Measurements from ENCODE around the gene OR2C1. TPM values are rescaled to one million over a fixed set of nuclear protein-coding genes. Genes with fewer than 3 reads are reported as not detected.

The OR2C1 gene
- total RNA-seq, 1 experiment from 2014 or later, result not detected

- POLR2A ChIA-PET, result no interaction called here
- in situ Hi-C loops (cut with HindIII; ENCODE audit: low pct_unique_long_range_greater_than_20kb, low sequenced_read_pairs), result no loop called here
- H3K9me3 ChIP-seq (ENCODE audit: control insufficient read depth, insufficient read depth, low read depth, low read length), result peaks cover 56% of the 10 kb centered on the region
Measured at GRCh38 chr16:3311496-3311895, 44.2 kb upstream of the OR2C1 start.

GRCh38 chr16:3317315-3317999, 38.2 kb upstream of the OR2C1 start:
- H3K36me3 ChIP-seq (ENCODE audit: control insufficient read depth, insufficient read depth, low read length), result 0 out of 2 replicates have a peak, but pooled peaks cover 3% of the 10 kb centered on the region
- intact Hi-C loops (cut with micrococcal nuclease; ENCODE audit: unreplicated experiment), result no loop called here
- CTCF ChIA-PET, result no interaction called here
- no peaks in the 10 kb centered on the region for H3K4me1 ChIP-seq (ENCODE audit: control insufficient read depth, insufficient read depth, low read length)
- no peaks in the 10 kb centered on the region for H3K27me3 ChIP-seq (ENCODE audit: control insufficient read depth, insufficient read depth, low read length)
- peaks cover 58% of the 10 kb centered on the region for H3K9me3 ChIP-seq (ENCODE audit: control insufficient read depth, insufficient read depth, low read depth, low read length)
- no peak overlapping the region for H3K4me3 ChIP-seq (ENCODE audit: low read depth in 2 of 2, low read length in 2 of 2)
- H3K27ac ChIP-seq (ENCODE audit: low read length), result no peak overlapping the region
- ATAC-seq, result no peak
- DNase-seq (ENCODE audit: low read depth, low spot score), result no peak
- POLR2A ChIA-PET, result no interaction called here
- BruUV-seq (replicated peaks), result TSS peak; percentile 61
- in situ Hi-C loops (cut with HindIII; ENCODE audit: low pct_unique_long_range_greater_than_20kb, low sequenced_read_pairs), result no loop called here
- TF ChIP-seq CTCF (IDR thresholded peaks at IDR 0.05) (no peak), SIN3A (IDR thresholded peaks at IDR 0.05; ENCODE audit: borderline replicate concordance, insufficient read depth, low read depth, low read length) (no peak)

More at GRCh38 chr16:3311496-3311895, 44.2 kb upstream of the OR2C1 start:
- intact Hi-C loops (cut with micrococcal nuclease; ENCODE audit: unreplicated experiment), result no loop called here
- no TSS peak for BruUV-seq (replicated peaks)
- H3K4me1 ChIP-seq (ENCODE audit: control insufficient read depth, insufficient read depth, low read length), result no peaks in the 10 kb centered on the region
- TF ChIP-seq REST (IDR thresholded peaks at IDR 0.05; ENCODE audit: insufficient read depth in 1 of 2, low read depth in 2 of 2, low read length in 1 of 2), result no peak
- TF ChIP-seq SIN3A (IDR thresholded peaks at IDR 0.05; ENCODE audit: borderline replicate concordance, insufficient read depth, low read depth, low read length), result no peak
- no peak for TF ChIP-seq CTCF (IDR thresholded peaks at IDR 0.05)
- no peak overlapping the region for H3K4me3 ChIP-seq (ENCODE audit: low read depth in 2 of 2, low read length in 2 of 2)
- CTCF ChIA-PET, result no interaction called here
- no peak overlapping the region for H3K27ac ChIP-seq (ENCODE audit: low read length)
- ATAC-seq, result no peak
- no peak for DNase-seq (ENCODE audit: low read depth, low spot score)
- no peaks in the 10 kb centered on the region for H3K36me3 ChIP-seq (ENCODE audit: control insufficient read depth, insufficient read depth, low read length)
- H3K27me3 ChIP-seq (ENCODE audit: control insufficient read depth, insufficient read depth, low read length), result no peaks in the 10 kb centered on the region

- Histone ChIP-seq H3K9me3 (ENCODE audit: control insufficient read depth, insufficient read depth, low read depth, low read length) (peaks cover 36% of the 10 kb centered on the region), H3K27ac (ENCODE audit: low read length) (no peak overlapping the region), H3K36me3 (ENCODE audit: control insufficient read depth, insufficient read depth, low read length) (0 out of 2 replicates have a peak, but pooled peaks cover under 1% of the 10 kb centered on the region), H3K27me3 (ENCODE audit: control insufficient read depth, insufficient read depth, low read length) (no peaks in the 10 kb centered on the region), H3K4me1 (ENCODE audit: control insufficient read depth, insufficient read depth, low read length) (no peaks in the 10 kb centered on the region), H3K4me3 (ENCODE audit: low read depth in 2 of 2, low read length in 2 of 2) (no peak overlapping the region)
- no TSS peak for BruUV-seq (replicated peaks)
- TF ChIP-seq SIN3A (IDR thresholded peaks at IDR 0.05; ENCODE audit: borderline replicate concordance, insufficient read depth, low read depth, low read length) (no peak), POLR2AphosphoS5 (IDR thresholded peaks at IDR 0.05; ENCODE audit: low read depth, low read length) (no peak), TCF7L2 (IDR thresholded peaks at IDR 0.05; ENCODE audit: low read depth, low read length) (no peak)
- ChIA-PET CTCF (no interaction called here), POLR2A (no interaction called here)
- in situ Hi-C loops (cut with HindIII; ENCODE audit: low pct_unique_long_range_greater_than_20kb, low sequenced_read_pairs) (no loop called here), intact Hi-C loops (cut with micrococcal nuclease; ENCODE audit: unreplicated experiment) (no loop called here)
- DNase-seq (ENCODE audit: low read depth, low spot score) (no peak), ATAC-seq (no peak)
Measured at GRCh38 chr16:3321816-3322215, 33.9 kb upstream of the OR2C1 start.

All from Panc1 (cell line).